Adipose tissue (tissue), 3 donors: ENCODE results near the gene HLA-F. TPM values are rescaled to one million over a fixed set of nuclear protein-coding genes. Genes with fewer than 3 reads are reported as not detected.

Experiments used
- H3K27ac ChIP-seq: one replicate; pipeline ENCODE4 v1.5.1; 2013; ENCODE audit warnings: low read depth, low read length
- WGBS, 3 donors: extraction: QIAGEN DNeasy Blood & Tissue Kit; methylation state at CpG; one replicate each; pipeline ENCODE4 v1.1.7; 2013; 5-methylcytosine and 5-hydroxymethylcytosine counted together
- polyA plus RNA-seq, 3 donors: library from polyadenylated mRNA; stranded (reverse); fragments of 200-250 nt; gene quantifications; one replicate each; pipeline ENCODE4 v1.2.3, GENCODE V29; 2013
- donor health status: healthy with polysubstance abuse.
- donor health status: Bipolar disorder and iron deficiency.
- donor health status: healthy.

The HLA-F gene
- polyA plus RNA-seq, 3 donors = 43.4 to 99.6 (median 88.8) TPM

- WGBS, 3 donors = 45 to 50% (median 48%) methylated on average over 9 of the region's 9 CpGs
These were observed 14.7 kb downstream of the HLA-F start for GRCh38 chr6:29737707-29738630.

GRCh38 chr6:29739136-29739881 is 16.1 kb downstream of the HLA-F start:
- H3K27ac ChIP-seq = no peak overlapping the region
- WGBS, 3 donors = 69 to 82% (median 73%) methylated on average over 4 of the region's 4 CpGs

More at GRCh38 chr6:29737707-29738630, 14.7 kb downstream of the HLA-F start:
- H3K27ac ChIP-seq = no peak overlapping the region

- WGBS, 3 donors = 96 to 100% (median 97%) methylated on average over 1 of the region's 1 CpG
- no peak overlapping the region for H3K27ac ChIP-seq
These were observed 16.6 kb downstream of the HLA-F start for GRCh38 chr6:29739882-29740261.

- 72 to 92% (median 84%) methylated on average over 4 of the region's 4 CpGs for WGBS, 3 donors
- no peak overlapping the region for H3K27ac ChIP-seq
These were observed 18.4 kb downstream of the HLA-F start for GRCh38 chr6:29741592-29741991.

GRCh38 chr6:29742127-29742526 is 18.9 kb downstream of the HLA-F start:
- WGBS, 3 donors = 54 to 72% (median 68%) methylated on average over 4 of the region's 4 CpGs
- H3K27ac ChIP-seq = no peak overlapping the region

- 48 to 93% (median 69%) methylated on average over 1 of the region's 1 CpG for WGBS, 3 donors
- no peak overlapping the region for H3K27ac ChIP-seq
These were observed 19.8 kb downstream of the HLA-F start for GRCh38 chr6:29743025-29743424.

GRCh38 chr6:29743568-29743967 is 20.3 kb downstream of the HLA-F start:
- no peak overlapping the region for H3K27ac ChIP-seq
- 81 to 96% (median 86%) methylated on average over 6 of the region's 6 CpGs for WGBS, 3 donors

- no peak overlapping the region for H3K27ac ChIP-seq
- WGBS, 3 donors = 90 to 97% (median 95%) methylated on average over 4 of the region's 4 CpGs
These were observed 20.9 kb downstream of the HLA-F start for GRCh38 chr6:29744131-29744530.

GRCh38 chr6:29744621-29745020 is 21.4 kb downstream of the HLA-F start:
- WGBS, 3 donors = 82 to 88% (median 84%) methylated on average over 4 of the region's 4 CpGs
- H3K27ac ChIP-seq = no peak overlapping the region

GRCh38 chr6:29745386-29745785 is 22.2 kb downstream of the HLA-F start:
- whole genome bisulfite sequencing, 3 donors = 73 to 95% (median 84%) methylated on average over 3 of the region's 3 CpGs
- no peak overlapping the region for H3K27ac ChIP-seq

GRCh38 chr6:29745855-29746449 is 22.7 kb downstream of the HLA-F start:
- WGBS, 3 donors = 66 to 78% (median 76%) methylated on average over 4 of the region's 4 CpGs
- H3K27ac ChIP-seq = no peak overlapping the region

GRCh38 chr6:29746846-29747687 is 23.8 kb downstream of the HLA-F start:
- WGBS, 3 donors = 78 to 84% (median 78%) methylated on average over 15 to 16 of the region's 16 CpGs
- no peak overlapping the region for H3K27ac ChIP-seq

GRCh38 chr6:29747688-29748250 is 24.5 kb downstream of the HLA-F start:
- WGBS, 3 donors = 79 to 83% (median 82%) methylated on average over 5 to 8 of the region's 8 CpGs

GRCh38 chr6:29748391-29749307 is 25.4 kb downstream of the HLA-F start:
- WGBS, 3 donors = 0 to 1% (median 1%) methylated on average over 60 to 63 of the region's 63 CpGs

More at GRCh38 chr6:29747688-29748250, 24.5 kb downstream of the HLA-F start:
- H3K27ac ChIP-seq = no peak overlapping the region

GRCh38 chr6:29749308-29749662 is 26.1 kb downstream of the HLA-F start:
- H3K27ac ChIP-seq = no peak overlapping the region
- WGBS, 3 donors = 6% methylated on average over 13 of the region's 13 CpGs

More at GRCh38 chr6:29748391-29749307, 25.4 kb downstream of the HLA-F start:
- no peak overlapping the region for H3K27ac ChIP-seq

- H3K27ac ChIP-seq = no peak overlapping the region
- WGBS, 3 donors = 38 to 56% (median 49%) methylated on average over 5 of the region's 5 CpGs
These were observed 26.4 kb downstream of the HLA-F start for GRCh38 chr6:29749668-29750067.

- 65 to 83% (median 74%) methylated on average over 6 of the region's 6 CpGs for WGBS, 3 donors
- H3K27ac ChIP-seq = no peak overlapping the region
These were observed 27.5 kb downstream of the HLA-F start for GRCh38 chr6:29750709-29751108.
